ENCODE measurements around the gene HRH2. TPM values are rescaled to one million over a fixed set of nuclear protein-coding genes. Genes with fewer than 3 reads are reported as not detected.

Gene HRH2
- total and polyA plus RNA-seq, 2 donors (not counting 1 experiment from before 2014, with no cell fraction given): 0.46 TPM; not detected in 1

GRCh38 chr5:175729829-175730277, 72.0 kb downstream of the HRH2 start:
- WGBS (ENCODE audit: insufficient coverage): 0% methylated on average over 7 of the region's 9 CpGs
- no peak overlapping the region for H3K27ac ChIP-seq (ENCODE audit: low read length in 2 of 2)
- intact Hi-C loops (cut with micrococcal nuclease): no loop called here
- POLR2A ChIA-PET: interaction anchor here (0.6 kb wide), 1 partner anchor 1940 kb away, joined by 3 read pairs; no protein-coding TSS in a partner anchor
- no peak overlapping the region for H3K4me2 ChIP-seq (replicated peaks; ENCODE audit: low read depth, low read length, poor library complexity, severe bottlenecking)
- no peak overlapping the region for H3K4me3 ChIP-seq (ENCODE audit: control extremely low read depth in 1 of 5, extremely low read depth in 1 of 5, insufficient read depth in 1 of 5, low read depth in 2 of 5, low read length in 4 of 5)
- H3K9ac ChIP-seq (ENCODE audit: low read length): no peak overlapping the region
- Mint-ChIP-seq H3K4me1 (peaks cover 5% of the 10 kb centered on the region), H3K27ac (no peak overlapping the region), H3K9me3 (ENCODE audit: insufficient read depth) (no peaks in the 10 kb centered on the region), H3K4me3 (no peak overlapping the region), H3K27me3 (peaks cover 49% of the 10 kb centered on the region)
- peaks cover 0 to 11% (median 0%) of the 10 kb centered on the region in 3 donors for H3K9me3 ChIP-seq (ENCODE audit: control extremely low read depth in 1 of 3, control insufficient read depth in 2 of 3, insufficient read depth in 1 of 3, low read length in 2 of 3)
- ATAC-seq (ENCODE audit: low read depth): peak; percentile 88
- peaks cover 4 to 7% of the 10 kb centered on the region in 2 donors for H3K4me1 ChIP-seq (ENCODE audit: control insufficient read depth in 2 of 2, insufficient read depth in 2 of 2, low read length in 2 of 2)
- H3K79me2 ChIP-seq (ENCODE audit: control insufficient read depth, insufficient read depth, low read length): no peaks in the 10 kb centered on the region
- H3K36me3 ChIP-seq (replicated peaks in 1 of 2; ENCODE audit: control extremely low read depth in 1 of 2, control insufficient read depth in 1 of 2, extremely low read depth in 1 of 2, insufficient read depth in 2 of 2, low read length in 1 of 2): no peaks in the 10 kb centered on the region
- H4K20me1 ChIP-seq (ENCODE audit: control insufficient read depth, insufficient read depth, low read length, poor library complexity, severe bottlenecking): no peaks in the 10 kb centered on the region
- CTCF ChIA-PET: interaction anchor here (0.8 to 3.2 kb wide), 12 partner anchors 10 to 1382 kb away, joined by 3 to 13 read pairs (median 3); no protein-coding TSS in a partner anchor
- TF ChIP-seq CTCF (IDR thresholded peaks at IDR 0.05): peak; percentile 83
- no peak for TF ChIP-seq EZH2 (IDR thresholded peaks at IDR 0.05; ENCODE audit: borderline replicate concordance, insufficient read depth, low read depth, low read length, poor library complexity, severe bottlenecking)
- peak; percentile 81 for DNase-seq
- peaks cover 0 to 26% (median 8%) of the 10 kb centered on the region in 4 experiments for H3K27me3 ChIP-seq (replicated peaks in 1 of 4; ENCODE audit: control extremely low read depth in 1 of 4, control insufficient read depth in 3 of 4, insufficient read depth in 4 of 4, low read length in 3 of 4)
- peak overlapping the region; percentile 6 for H2AFZ ChIP-seq (ENCODE audit: insufficient read depth, low read depth, low read length, poor library complexity, severe bottlenecking)

DNA sequence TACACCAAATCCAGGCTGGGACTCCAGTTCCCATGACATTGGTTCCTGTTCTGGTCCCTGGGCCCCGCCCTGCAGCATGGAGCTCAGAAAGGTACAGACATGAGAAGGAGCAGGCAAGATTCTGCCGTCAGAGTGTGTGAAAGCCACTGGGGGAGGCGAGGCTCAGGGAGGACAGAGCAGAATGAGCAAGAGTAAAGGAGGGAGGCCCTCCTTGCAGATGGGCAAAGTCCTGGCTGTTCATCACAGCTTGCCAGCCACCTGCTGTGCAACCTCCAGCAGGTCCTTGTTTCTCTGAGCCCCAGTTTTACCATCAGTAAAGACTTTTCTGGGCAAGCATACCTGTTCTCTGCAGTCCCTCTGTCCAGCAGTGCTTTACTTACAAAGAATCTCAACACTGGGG, 73.3 kb downstream of the HRH2 start:
- Histone ChIP-seq H3K79me2 (ENCODE audit: control insufficient read depth, insufficient read depth, low read length) (no peaks in the 10 kb centered on the region), H3K27me3 (replicated peaks in 1 of 4; ENCODE audit: control extremely low read depth in 1 of 4, control insufficient read depth in 3 of 4, insufficient read depth in 4 of 4, low read length in 3 of 4) (peaks cover 0 to 26% (median 8%) of the 10 kb centered on the region in 4 experiments), H3K4me2 (replicated peaks; ENCODE audit: low read depth, low read length, poor library complexity, severe bottlenecking) (no peak overlapping the region), H3K4me3 (ENCODE audit: control extremely low read depth in 1 of 5, extremely low read depth in 1 of 5, insufficient read depth in 1 of 5, low read depth in 2 of 5, low read length in 4 of 5) (no peak overlapping the region), H4K20me1 (ENCODE audit: control insufficient read depth, insufficient read depth, low read length, poor library complexity, severe bottlenecking) (no peaks in the 10 kb centered on the region), H3K9me3 (ENCODE audit: control extremely low read depth in 1 of 3, control insufficient read depth in 2 of 3, insufficient read depth in 1 of 3, low read length in 2 of 3) (peaks cover 0 to 11% (median 0%) of the 10 kb centered on the region in 3 donors), H3K9ac (ENCODE audit: low read length) (no peak overlapping the region), H3K4me1 (ENCODE audit: control insufficient read depth in 2 of 2, insufficient read depth in 2 of 2, low read length in 2 of 2) (peaks cover 4 to 7% of the 10 kb centered on the region in 2 donors), H2AFZ (ENCODE audit: insufficient read depth, low read depth, low read length, poor library complexity, severe bottlenecking) (no peak overlapping the region), H3K36me3 (replicated peaks in 1 of 2; ENCODE audit: control extremely low read depth in 1 of 2, control insufficient read depth in 1 of 2, extremely low read depth in 1 of 2, insufficient read depth in 2 of 2, low read length in 1 of 2) (no peaks in the 10 kb centered on the region), H3K27ac (ENCODE audit: low read length in 2 of 2) (no peak overlapping the region)
- ATAC-seq (ENCODE audit: low read depth) (no peak), DNase-seq (no peak)
- H3K27me3 Mint-ChIP-seq: peaks cover 45% of the 10 kb centered on the region
- WGBS (ENCODE audit: insufficient coverage): 78% methylated on average over 3 of the region's 3 CpGs
- H3K4me1 Mint-ChIP-seq: peaks cover 5% of the 10 kb centered on the region
- H3K9me3 Mint-ChIP-seq (ENCODE audit: insufficient read depth): no peaks in the 10 kb centered on the region
- no peak overlapping the region for H3K4me3 Mint-ChIP-seq
- TF ChIP-seq EZH2 (IDR thresholded peaks at IDR 0.05; ENCODE audit: borderline replicate concordance, insufficient read depth, low read depth, low read length, poor library complexity, severe bottlenecking): no peak
- no peak for TF ChIP-seq CTCF (IDR thresholded peaks at IDR 0.05)
- H3K27ac Mint-ChIP-seq: no peak overlapping the region
- ChIA-PET POLR2A (no interaction called here), CTCF (interaction anchor here (2.5 to 3.2 kb wide), 2 partner anchors 13 to 1381 kb away, joined by 7 to 13 read pairs; no protein-coding TSS in a partner anchor)
- intact Hi-C loops (cut with micrococcal nuclease): no loop called here
